RKO (cell line): ENCODE data around the gene CCL21.

Experiments
- DNase-seq: peaks from one replicate; pipeline ENCODE4 v3.0.0-alpha.2; 2016; ENCODE audit warnings: low spot score

Gene CCL21

DNA sequence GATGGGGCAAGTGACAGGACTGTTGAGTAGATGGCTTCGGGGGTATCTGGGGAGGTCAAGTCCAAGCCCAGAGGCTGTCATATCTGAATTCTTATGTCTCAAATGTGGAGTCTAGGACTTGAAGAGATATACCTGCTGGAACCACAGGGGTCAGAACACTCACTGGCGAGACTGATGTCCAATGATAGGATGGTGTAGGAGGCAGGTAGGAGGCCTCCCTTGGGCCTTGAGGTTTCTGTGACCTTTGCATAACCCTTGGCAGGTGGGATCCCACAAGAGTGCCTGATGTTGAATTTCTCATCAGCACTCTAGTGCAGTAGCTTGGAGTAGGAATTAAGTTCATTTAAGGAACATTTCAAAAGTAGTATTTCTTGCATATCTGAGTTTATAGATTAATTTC is 2.8 kb downstream of the CCL21 start:
- no peak for DNase-seq

DNA sequence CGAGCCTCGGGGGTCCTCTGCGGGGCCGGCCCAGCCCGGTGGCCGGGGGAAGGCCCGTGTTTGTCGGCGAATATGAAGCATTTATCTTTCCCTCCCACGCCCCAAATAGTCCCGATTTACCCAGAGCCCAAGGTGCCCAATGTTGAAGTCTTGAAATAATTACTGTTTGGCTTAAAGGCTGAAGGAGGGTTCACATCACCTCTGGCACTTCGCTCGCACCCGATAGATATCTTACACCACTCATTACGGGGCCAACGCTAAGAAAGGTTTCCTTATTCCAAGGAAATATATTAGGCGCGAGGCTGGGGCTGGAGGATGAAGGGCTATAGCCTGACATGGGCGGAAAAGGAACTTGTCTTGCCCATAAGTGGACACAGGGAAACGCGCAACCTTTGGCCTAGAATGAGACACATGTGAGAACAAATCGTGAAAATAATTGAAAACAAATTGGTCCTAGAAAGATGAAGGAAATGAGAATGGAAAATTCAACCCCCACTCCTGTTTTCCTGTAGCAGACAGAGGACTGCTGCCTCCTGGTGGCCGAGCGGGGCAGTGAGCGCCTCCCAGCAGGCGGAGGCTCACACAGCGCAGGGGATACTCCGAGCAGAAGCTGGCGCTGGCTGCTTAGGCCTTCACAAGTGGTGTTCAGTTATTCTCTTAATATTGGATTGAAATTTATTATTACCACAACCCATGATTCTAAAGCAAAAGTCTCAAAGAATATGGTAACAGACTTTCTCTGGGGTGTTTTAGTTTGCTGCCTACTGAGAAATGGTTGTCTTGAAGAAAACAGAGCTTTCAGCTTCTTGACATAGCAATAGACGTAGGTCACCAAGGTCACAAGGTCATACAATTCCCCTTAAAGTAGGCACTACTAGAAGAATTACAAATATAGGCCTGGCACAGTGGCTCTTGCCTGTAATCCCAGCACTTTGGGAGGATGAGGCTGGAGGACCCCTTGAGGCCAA is 7.9 kb downstream of the CCL21 start:
- no peak for DNase-seq

DNA sequence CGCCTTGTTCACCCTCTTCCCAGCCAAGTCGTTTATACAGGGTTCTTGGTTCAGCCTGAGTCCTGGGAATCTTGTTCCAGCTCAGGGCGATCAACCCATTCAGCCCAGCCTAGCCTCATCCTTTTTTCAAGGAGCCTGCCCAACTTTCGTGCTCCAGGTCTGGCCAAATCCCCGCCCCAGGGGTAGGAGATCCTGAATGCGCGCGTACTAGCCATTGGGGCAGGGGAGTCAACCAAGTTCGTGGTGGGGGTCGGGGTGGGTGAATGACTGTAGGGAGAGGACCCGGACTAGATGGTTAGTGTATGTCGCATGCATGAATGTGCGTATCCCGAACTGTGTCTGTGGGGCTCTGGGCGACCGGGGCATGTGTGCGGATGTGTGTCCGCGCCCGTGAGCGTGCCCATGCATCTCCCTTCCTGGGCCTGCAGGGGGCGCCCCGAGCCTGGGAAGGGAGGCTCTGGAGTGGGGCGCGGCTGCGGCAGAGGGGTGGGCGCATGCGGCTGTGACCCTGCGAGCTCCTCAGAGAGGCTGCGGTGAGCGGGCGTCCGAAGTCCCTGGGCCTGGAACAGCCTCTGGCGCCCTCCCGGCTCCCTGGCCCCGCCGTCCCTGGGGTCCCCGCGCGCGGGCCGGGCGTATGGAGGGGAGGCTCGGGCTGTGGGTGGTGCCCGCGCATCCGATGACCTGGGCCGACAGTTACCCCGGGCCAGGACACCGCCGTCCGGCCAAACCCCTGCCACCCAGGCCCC is 8.7 kb downstream of the CCL21 start:
- DNase-seq, result no peak

DNA sequence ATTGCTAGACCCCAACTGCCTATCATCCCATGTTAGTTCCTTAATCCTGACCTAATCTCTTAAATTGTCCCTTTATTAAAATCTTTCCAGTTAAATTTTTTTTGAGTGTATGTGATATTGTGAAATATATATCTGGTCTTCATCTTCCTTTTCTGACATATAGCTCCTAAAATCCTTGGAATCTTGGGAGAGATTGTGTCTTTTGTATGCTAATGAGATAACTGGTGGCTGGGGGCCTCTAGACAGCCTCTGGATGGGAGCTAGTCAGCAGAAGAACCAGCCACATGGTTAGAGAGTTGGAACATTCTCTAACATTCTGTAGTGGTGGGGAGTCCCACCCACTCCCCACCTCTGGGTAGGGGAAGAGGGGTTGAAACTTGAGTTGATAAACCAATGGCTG is 15.1 kb downstream of the CCL21 start:
- DNase-seq, result no peak

DNA sequence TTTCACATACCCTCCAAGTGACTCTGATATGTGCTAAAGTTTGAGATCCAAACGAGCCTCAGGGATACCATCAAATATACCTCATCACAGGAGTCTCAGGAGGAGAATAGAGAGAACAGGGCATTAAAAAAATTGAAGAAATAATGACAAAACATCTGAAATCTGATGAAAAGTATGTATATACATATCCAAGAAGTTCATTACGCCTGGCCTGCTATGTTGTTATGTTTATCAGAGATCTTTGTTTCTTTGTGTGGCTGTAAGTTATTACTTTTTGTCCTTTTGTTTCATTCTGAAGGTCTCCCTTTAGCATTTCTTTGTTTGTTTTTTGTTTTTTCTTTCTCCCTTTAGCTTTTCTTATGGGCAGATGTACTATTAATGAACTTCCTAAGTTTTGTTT is 16.4 kb downstream of the CCL21 start:
- no peak for DNase-seq

DNA sequence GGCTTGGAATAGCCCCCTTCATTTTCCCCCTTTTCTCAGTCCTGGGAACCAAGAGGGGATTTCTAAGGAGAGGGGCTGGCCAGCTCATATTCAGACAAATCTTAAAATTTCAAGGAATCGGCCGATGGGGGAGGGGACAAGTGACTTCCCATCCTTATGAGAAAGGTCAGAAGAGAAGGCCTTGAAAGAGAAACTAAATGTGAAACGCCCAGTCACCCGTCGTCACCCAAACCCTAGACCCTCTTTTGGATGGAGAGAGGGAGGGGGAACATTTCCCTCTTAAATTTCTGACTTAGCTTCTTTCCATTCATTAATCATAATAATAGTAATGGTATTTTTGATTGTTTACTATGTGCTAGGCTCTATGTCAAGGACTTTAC is 18.0 kb downstream of the CCL21 start:
- no peak for DNase-seq

DNA sequence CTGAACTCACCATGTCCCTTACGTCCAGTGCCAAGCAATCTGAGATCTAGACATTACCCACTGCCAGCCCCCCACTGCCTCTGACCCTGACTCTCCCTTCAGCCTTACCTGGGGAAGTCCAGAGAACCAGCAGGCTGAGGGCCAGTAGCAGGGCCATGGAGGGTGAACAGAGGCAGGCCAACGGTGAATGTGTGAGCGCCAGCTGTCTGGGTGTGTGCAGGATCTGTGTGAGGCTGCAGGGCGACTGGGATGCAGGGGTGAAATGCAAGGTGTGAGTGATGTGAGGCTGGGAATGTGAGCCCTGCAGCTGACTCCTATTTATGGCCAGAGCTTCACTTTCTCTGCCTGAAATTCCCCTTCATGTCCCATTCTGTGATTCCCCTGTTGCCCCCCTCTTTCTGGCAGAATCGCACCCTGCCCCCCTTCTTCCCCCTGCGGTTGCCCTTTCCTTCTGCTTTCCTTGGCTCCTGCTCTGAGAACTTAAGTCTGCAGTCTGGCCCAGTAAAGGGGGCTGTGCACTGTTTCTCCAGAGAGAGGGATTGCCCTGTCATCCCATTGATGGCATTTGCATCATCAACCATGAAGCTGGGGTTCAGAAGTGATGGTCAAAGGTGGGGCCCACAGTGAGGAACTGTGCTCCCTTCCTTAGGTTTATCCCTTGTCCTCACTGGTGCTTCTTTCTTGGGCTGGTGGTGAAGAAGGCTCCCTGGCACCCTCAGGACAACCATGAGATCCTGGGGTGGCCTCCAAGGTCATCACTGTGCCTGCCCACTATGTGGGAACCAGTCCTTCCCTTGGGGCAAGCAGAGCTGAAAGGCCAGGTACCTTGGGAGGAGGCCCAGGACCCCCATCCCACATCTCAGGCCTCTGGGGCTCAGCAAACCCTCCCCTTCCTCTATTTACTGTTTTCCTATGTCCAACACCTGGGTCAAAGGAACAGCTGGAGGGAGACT is 18.7 kb downstream of the CCL21 start, which contains the start of gene CCL19:
CCL19 (minus strand) TSS at position 294 of the 953 bp plus-strand sequence; CDS start at position 157, 137 bp downstream.
- no peak for DNase-seq

DNA sequence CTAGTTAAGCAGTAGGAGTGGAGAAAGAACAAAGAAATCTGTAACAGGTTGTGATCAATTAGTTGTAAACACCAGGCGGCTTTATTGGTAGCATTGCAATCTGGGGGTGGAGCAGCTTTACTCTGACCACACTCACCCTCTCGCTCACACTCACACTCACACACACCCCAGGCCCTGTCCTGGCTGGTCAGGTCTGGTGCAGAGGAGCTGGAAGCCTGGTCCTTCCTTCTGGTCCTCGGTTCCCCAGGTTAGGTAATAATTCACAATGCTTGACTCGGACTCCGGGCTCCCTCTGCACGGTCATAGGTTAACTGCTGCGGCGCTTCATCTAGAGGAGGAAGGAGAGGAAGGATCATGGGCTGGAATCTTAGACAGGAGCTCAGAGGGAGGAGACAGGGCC is 20.4 kb downstream of the CCL21 start:
- DNase-seq, result no peak

DNA sequence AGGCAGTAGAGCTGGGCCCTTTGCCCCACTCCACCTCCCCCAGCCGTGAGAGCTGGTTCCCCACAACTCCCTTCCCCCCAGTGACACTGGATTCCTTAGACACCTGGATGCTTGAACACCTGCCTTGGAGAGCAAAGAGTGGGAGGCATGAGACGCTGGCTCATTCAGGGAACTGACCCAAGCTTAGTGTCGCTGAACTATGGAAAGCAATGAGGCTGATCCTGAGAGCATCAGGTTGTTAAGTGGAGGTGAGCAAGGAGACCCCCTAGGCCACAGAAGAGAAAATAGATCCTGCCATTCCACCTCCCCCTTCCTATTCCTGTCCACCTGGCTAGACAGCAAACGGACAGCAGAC is 20.8 kb downstream of the CCL21 start:
- DNase-seq, result no peak

DNA sequence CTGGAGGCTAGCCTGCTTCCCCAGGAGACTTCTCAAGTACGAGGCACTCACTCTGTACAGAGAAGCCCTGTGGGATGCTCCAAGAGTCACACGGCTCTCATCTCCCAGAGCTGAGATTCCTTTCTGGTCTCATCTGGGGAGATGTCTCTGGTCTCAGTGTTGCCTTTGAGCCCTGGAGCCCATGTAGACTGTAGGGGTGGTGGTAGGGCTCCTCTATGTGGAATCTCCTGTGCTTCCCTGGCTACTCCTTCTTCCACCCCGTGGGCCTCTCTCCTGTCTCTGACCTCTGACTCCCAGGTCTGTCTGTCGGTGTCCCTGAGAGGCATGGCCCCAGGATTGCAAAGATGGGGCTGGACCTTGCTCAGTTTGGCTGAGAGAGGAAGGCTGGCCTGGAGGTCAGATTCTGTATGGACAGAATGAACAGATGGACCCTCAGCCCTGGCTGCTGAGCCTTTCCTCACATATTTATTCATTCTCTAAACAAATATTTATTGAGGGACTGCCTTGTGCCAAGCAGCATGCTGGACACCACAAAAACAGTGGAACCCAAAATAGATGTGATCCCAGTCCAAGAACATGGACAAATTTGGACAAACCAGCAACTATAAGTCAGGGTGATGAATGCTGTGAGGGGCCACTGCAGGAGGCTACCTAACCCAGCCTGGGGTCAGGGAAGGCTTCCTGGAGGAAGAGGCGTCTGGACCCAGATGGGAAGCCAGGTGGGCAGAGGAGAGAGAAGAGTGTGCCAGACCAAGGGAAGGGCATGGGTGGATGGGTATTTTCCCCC is 21.4 kb downstream of the CCL21 start:
- no peak for DNase-seq

DNA sequence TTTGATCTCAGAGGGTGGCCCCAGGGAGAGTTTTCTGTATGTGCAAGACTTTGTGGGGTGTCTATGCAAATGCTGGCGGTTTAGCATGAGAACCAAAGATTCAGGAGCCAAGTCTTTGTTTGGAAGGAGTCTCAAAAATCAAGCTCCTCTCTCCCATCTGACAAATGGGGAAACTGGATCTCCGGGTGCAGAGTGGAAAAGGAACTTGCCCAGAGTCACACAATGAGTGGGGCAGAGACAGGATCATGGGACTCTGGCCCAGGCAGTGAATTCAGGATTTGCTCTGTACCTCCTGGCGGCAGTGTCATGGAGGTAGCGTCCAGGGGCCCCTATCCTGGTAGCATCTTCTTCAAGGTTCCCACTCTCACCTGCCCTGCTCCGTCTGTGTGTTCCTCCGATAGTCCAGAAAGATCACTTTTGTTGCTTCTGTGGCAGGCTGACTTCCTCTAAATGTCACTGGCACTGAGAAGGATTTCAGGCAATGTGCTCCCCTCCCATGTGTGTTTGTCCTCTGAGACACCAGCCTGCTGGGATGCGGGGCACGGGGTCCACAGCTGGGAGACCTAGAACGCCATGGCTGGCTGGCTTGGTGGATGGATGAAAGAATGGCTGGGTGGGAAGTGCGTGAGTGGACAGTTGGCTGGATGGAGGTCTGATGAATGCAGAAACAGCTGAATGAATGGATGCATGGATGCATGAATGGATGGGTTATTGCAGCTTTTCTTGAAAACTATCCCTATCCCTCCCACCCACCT is 22.5 kb downstream of the CCL21 start:
- DNase-seq, result no peak

DNA sequence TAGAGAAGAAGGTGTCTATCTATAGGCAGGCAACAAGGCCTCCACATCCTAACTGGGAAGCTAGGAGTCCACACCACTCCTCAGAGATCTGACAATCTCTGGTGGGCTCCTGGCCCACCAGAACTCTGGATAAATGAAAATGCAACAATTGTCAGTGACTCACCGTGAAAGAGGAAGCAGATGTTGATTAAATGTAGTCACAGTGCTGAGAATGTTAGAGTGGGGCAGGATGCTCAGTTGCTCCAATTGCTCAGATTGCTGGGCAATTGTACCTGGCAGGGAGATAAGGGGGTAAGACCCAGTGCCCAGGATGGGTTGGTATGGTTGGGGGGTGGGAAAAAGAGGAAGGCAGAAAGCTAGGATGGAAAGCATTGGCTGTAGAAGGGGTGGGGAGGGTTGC is 23.2 kb downstream of the CCL21 start:
- DNase-seq, result no peak

DNA sequence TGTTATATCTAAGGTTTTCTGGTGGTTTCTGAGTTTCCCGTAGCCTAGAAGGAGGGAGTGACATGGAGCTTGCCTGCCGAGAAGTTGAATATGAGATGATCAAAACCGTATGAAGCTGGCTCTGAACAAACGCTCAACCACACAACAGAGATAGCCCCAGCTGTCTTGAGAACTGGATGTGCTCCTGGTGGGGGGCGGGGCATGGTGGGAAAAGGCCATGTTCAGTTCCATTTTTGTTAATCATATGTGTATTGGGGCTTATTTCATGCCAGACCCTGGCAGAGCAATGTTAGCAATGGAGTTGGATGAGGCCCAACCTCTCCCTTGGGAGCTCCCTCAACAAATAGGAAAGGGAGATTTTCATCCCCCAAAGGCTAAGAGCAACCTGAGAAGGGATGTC is 23.7 kb downstream of the CCL21 start:
- DNase-seq, result no peak

DNA sequence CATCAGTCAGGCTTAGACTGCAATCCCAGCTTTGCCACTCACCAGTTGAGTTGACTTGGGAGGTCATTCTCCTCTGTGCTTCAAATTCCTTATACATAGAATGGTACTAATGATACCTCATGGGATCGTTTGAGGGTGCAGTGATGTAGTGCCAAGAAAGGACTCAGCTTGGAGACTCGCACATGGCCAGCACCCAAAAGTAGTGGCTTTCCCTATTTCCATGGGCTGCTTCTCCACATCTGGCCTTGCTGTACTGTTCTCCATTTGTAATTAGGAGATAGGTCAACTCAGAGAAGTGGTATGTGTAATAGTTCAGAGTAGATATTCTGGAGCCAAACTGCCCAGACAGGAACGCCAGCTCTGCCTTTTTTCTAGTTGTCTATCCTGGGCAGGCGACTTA is 24.3 kb downstream of the CCL21 start:
- DNase-seq, result no peak

DNA sequence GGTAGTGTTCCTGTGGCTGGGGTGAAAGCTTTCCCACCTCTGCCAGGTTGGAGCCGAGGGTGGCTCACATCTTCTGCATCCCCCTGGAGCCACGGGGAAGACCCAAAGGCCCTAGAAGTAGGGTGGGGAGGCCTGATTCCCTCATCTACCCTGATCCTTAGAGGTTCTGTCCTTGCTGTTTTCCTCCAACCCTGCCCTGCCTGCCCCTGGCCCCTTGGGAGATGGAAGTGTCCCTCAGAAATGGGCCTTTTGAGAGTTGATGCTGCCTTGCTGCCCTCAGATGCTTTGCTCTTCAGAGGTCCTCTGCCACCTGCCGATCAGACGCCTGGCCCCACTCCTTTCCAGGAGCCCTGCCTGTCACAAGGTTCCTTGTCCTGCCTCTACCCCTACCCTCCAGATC is 25.1 kb downstream of the CCL21 start:
- no peak for DNase-seq

DNA sequence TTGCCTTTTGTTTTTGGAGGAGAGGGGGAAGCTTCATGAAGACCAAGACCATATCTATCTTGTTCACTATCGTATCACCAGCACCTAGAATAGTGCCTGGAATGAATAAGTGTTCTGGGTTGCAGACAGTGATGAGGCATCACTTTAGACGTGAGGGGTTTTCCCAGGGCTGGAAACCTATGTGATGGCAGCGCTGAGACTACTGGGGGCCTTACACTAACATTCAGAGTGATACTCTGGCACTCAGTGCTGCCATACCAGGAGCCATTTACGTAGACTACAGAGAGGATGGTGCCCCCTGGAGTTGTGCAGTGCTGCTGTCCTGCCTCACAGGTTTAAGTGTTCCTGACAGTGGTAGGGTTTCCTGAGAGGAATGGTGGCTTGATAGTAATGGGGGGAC is 25.8 kb downstream of the CCL21 start:
- no peak for DNase-seq

DNA sequence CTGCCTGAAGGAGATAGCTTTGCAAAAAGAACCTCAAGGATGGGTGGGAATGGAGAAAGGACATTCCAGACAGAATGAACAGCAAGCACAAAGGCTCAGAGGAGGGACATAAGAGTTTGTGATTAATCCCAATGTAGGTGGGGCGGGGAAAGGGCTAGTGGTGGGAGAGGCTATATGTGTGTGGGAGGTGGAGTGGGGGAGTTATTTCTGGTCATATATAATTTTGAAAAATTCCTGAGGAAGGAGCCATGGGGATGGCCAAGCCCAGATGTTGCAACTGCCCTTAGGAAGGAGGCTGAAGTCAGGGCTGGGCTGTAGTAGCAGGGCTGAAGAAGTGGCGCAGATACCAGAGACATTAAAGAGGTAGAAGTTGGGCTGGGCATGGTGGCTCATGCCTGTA is 34.1 kb downstream of the CCL21 start:
- DNase-seq, result no peak

DNA sequence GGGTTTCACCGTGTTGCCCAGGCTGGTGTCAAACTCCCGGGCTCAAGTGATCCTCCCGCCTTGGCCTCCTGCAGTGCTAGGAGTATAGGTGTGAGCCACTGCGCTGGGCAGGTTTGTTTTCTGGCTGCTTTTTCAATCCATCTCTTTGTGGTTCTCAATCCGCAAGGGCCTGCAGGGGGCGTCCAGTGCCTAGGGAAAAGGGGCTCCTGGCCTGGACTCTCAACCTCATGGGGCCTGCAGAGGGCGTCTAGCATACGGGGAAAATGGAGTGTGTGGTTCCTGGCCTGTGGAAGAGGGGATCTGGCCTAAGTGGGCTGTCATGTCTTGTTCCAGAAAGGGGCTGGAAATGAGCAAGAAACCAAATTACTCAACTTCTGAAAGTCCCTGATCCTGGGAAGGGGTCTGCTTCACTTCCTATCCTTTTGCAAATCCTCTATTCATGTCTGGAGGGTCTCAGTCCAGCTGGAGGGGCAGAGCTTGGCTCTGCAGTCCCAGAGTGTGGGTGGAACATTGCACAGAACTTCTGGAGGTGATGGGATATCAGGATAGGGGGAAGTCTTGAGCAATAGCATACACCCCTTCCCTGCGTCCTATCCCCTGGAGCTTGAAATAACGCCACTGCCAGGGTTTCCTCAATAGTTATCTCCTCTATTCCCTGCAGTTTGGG is 34.8 kb downstream of the CCL21 start:
- DNase-seq, result peak; percentile 82

DNA sequence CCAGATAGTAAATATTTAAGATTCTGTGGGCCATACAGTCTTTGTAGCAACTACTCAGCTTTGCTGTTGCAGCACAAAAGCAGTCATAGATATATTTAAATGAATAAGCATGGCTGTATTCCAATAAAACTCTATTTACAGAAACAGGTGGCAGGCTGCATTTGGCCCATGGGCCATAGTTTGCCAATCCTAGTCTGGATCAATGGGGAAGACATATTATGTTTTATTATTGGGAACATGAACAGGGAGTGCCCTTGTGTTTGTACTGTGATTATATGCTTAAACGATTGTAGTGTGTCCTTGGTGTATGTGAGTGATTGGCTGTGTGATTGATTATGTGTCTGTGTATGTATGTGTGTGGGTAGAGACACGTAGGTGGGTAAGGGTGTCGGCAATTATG is 35.5 kb downstream of the CCL21 start:
- DNase-seq, result no peak

DNA sequence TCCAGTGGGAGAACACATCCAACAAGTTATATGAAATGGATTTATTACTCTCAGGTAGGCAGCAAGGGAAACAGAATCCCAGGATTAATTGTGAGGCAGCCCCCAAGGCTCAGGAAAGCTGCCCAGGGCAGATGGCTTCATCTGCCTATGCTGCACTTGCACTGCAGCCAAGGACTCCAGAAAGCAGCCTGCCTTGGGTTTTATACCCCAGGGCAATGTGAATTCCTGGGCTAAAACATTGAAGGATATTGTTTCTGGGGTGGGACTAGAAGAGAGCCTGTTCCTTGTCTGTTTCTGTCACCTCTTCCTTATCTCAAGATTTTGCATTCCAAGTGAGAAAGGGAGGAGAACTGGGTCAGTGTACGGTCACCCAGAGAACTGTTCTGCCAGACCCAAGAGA is 38.6 kb downstream of the CCL21 start:
- DNase-seq, result no peak
